Uterus (tissue), 2 donors: Measurements from ENCODE around the gene PSMD1.

Source experiments
- POLR2A ChIP-seq, 2 donors: fragments of 450-650 bp; IDR thresholded peaks; one replicate each; pipeline ENCODE4 v1.6.1; 2016; ENCODE audit warnings: antibody characterized with exemption in 2 of 2, mild to moderate bottlenecking in 1 of 2, moderate library complexity in 1 of 2
- TF ChIP-seq, protein P1 (sequence below), 4 experiments: fragments of 200-600 bp in 2 of 4; fragments of 450-650 bp in 2 of 4; sonication (generic) in 2 of 4; IDR thresholded peaks; one replicate each; pipeline ENCODE4 v1.5.1; 2016 to 2019; ENCODE audit warnings: antibody characterized with exemption in 4 of 4, mild to moderate bottlenecking in 2 of 4, moderate library complexity in 1 of 4

DNA sequence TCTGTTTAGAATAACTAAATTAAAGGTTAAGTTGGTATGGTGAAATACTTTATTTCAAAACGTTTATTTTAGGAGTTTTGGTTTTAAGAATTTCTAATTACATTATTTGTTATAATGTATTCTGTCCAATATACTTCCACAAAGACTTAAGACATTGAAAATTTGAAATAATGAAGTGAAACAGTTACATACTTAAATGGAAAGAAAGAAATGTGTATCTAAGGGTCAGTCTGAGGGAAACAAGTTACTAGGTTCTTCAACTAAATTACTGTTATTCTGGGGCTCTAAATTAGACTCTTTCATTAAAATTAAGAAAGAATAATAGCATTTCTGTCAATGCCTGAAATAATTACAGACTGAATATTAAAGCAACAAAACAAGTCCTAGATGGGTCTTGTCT, 60.5 kb downstream of the PSMD1 start:
- TF ChIP-seq, protein P1, sequence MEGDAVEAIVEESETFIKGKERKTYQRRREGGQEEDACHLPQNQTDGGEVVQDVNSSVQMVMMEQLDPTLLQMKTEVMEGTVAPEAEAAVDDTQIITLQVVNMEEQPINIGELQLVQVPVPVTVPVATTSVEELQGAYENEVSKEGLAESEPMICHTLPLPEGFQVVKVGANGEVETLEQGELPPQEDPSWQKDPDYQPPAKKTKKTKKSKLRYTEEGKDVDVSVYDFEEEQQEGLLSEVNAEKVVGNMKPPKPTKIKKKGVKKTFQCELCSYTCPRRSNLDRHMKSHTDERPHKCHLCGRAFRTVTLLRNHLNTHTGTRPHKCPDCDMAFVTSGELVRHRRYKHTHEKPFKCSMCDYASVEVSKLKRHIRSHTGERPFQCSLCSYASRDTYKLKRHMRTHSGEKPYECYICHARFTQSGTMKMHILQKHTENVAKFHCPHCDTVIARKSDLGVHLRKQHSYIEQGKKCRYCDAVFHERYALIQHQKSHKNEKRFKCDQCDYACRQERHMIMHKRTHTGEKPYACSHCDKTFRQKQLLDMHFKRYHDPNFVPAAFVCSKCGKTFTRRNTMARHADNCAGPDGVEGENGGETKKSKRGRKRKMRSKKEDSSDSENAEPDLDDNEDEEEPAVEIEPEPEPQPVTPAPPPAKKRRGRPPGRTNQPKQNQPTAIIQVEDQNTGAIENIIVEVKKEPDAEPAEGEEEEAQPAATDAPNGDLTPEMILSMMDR (IDR thresholded peaks at IDR 0.05): no peak
- TF ChIP-seq POLR2A (IDR thresholded peaks at IDR 0.05): no peak
